Stimulated activated CD4-positive, alpha-beta T cell treated with anti-CD3 and anti-CD28 coated beads, TNF-alpha, amount 100 ng/mL, for 4 hours (primary cell): Measurements from ENCODE around the gene UCK2.

Experiments
- DNase-seq, 3 experiments: peaks; one replicate each; pipeline ENCODE4 v3.0.0-alpha.2; 2020; ENCODE audit warnings: low read depth in 3 of 3

UCK2 gene

GRCh38 chr1:165879946-165880345 is 52.5 kb downstream of the UCK2 start:
- no peak for DNase-seq

- no peak for DNase-seq
Measured at GRCh38 chr1:165880993-165881392, 53.6 kb downstream of the UCK2 start.

- no peak for DNase-seq
Measured at GRCh38 chr1:165882168-165882837, 54.9 kb downstream of the UCK2 start.

- DNase-seq, result no peak
Measured at GRCh38 chr1:165883056-165883455, 55.6 kb downstream of the UCK2 start.

- DNase-seq, result no peak
Measured at GRCh38 chr1:165884009-165884689, 56.7 kb downstream of the UCK2 start.

- DNase-seq, result no peak
Measured at GRCh38 chr1:165884690-165885304, 57.4 kb downstream of the UCK2 start.

- DNase-seq, result no peak
Measured at GRCh38 chr1:165885305-165885694, 57.9 kb downstream of the UCK2 start.

GRCh38 chr1:165886193-165886592 is 58.8 kb downstream of the UCK2 start:
- DNase-seq, result no peak

- DNase-seq, result no peak
Measured at GRCh38 chr1:165886983-165887382, 59.6 kb downstream of the UCK2 start.

- no peak for DNase-seq
Measured at GRCh38 chr1:165887877-165888551, 60.6 kb downstream of the UCK2 start.

- no peak for DNase-seq
Measured at GRCh38 chr1:165888552-165888920, 61.1 kb downstream of the UCK2 start.

- DNase-seq, result no peak
Measured at GRCh38 chr1:165890684-165891083, 63.3 kb downstream of the UCK2 start.

GRCh38 chr1:165891111-165891860 is 63.9 kb downstream of the UCK2 start:
- no peak for DNase-seq

GRCh38 chr1:165892935-165893334 is 65.5 kb downstream of the UCK2 start:
- no peak for DNase-seq

- no peak for DNase-seq
Measured at GRCh38 chr1:165893507-165893906, 66.1 kb downstream of the UCK2 start.

GRCh38 chr1:165894591-165894990 is 67.2 kb downstream of the UCK2 start:
- DNase-seq, result no peak

- no peak for DNase-seq
Measured at GRCh38 chr1:165895451-165895871, 68.0 kb downstream of the UCK2 start.

GRCh38 chr1:165896277-165896676 is 68.9 kb downstream of the UCK2 start:
- DNase-seq, result no peak

- DNase-seq, result no peak
Measured at GRCh38 chr1:165897326-165898303, 70.2 kb downstream of the UCK2 start.

GRCh38 chr1:165898837-165899236 is 71.4 kb downstream of the UCK2 start:
- no peak for DNase-seq
